GM21825 (cell line): ENCODE data around the gene DNAJC8.

Source experiments
- ATAC-seq: cut with Tn5 transposase; IDR thresholded peaks from one replicate; pipeline ENCODE4 v1.9.1; 2021; ENCODE audit warnings: mild to moderate bottlenecking, moderate library complexity; ENCODE audit not compliant: unreplicated experiment

The DNAJC8 gene

DNA sequence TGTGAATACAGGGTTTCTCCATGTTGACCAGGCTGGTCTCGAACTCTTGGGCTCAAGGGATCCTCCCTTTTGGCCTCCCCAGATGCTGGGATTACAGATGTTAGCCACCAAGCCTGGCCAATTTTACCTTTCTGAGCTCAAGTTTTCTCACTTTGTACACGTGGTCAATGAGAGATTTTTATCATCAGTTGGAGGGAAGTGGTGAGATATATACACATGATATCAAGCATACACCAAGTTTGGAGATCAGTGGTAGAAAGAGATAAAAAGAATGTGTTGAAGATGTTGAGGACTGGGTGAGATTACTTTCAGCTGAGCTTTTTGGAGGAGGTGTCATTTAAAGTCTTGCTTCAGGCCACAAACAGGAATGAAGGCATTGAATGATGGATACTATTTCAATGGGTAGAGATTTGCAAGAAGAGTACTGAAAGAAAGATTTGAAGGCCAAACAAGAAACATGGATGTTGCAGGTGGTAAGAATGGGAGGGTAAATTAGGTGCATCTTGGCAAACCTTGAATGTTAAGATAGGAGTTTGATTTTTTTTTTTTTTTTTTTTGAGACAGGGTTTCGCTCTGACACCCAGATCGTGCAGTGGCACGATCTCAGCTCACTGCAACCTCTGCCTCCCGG, 23.5 kb upstream of the DNAJC8 start:
- ATAC-seq = no peak

DNA sequence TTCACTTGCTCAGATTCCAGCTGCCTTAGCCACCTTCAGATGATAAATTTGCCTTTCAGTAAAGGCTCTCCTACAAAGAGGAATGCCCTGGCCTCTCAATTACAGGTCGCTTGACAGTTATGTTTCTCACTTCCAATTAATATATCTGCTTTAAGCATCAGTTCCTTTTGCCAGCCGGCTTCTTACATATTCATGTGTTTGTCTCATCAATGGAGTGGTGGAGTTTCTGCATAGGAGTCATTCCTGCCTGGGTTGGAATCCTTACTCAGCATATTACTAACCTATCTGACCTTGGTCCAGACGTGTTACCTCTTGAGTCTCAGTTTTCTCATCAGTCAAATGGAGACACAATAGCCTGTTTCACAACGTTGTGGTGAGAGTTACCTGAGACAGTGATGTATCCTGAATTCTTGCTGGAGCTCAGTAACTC, 17.1 kb upstream of the DNAJC8 start:
- no peak for ATAC-seq

DNA sequence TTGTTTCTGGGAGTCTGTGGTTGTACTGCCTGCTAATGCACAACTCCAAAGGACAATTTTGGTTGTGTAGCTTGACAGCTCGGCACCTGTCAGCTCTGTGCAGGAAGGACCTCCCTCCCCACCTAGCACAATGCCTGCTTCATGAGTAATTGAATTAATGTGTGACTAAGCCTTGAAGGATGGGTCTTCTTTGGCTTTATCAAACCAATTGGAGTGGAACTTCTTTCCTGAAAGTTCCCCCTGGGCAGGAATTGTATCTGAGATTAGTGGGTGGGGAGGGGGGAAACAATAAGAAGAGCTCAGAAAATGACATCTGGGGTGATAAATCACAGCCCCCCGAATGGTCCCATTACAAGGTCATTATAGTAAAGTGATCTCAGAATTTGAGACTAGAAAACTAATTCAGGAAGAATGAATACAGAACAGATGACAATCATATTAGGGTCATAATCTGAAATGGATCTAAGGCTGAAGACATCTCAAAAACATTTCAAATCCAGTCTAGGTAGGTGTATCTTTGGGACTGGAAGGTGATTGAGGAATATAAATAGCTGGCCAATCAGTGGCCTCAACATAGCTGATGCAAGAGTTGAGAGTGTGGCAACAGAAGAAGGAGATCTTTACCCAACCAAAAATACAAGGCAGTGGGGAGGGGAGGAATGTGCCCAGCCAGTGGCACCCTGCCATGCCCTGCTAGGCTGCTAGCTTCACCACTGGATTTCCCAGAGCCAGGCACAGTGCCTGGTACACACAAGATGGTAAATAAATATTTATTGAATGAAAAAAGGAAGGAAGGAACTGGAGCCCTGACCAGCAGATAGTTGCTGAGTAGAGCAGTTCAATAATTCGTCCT, 16.4 kb upstream of the DNAJC8 start:
- no peak for ATAC-seq

DNA sequence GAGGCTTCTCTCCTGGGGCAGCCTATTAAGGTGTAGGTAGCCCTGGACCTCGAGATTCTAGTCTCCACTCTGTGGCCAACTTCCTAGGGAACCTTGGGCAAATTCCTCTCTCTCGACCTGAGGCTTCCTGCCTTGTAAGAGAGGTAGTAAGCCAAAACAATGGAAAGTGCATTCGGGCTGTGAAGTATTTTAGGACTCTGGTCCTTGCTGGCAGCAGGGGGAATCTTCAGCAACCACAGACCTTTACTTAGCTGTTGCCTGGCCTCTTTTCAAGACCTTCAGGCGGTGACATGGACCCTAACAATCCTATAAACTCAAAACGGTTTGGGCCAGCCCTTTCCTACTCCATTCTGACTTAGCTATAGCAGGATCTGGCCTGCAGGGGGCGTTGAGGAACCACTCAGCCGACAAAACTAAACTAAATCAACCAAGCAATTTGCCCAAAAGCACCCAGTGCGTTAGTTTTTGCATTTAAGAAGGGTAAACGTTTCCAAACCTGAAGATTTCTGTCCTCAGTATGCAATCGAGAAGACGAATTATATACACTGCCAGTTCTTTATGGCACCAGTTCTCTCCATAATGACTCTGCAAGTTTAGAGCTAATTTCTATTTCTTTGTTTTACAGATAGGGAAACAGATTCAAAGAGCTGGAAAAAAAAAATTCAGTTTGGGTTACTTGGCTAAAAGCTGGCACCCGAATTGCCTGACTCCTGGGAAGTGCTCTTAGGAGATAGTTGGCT, 15.6 kb upstream of the DNAJC8 start:
- ATAC-seq = no peak

DNA sequence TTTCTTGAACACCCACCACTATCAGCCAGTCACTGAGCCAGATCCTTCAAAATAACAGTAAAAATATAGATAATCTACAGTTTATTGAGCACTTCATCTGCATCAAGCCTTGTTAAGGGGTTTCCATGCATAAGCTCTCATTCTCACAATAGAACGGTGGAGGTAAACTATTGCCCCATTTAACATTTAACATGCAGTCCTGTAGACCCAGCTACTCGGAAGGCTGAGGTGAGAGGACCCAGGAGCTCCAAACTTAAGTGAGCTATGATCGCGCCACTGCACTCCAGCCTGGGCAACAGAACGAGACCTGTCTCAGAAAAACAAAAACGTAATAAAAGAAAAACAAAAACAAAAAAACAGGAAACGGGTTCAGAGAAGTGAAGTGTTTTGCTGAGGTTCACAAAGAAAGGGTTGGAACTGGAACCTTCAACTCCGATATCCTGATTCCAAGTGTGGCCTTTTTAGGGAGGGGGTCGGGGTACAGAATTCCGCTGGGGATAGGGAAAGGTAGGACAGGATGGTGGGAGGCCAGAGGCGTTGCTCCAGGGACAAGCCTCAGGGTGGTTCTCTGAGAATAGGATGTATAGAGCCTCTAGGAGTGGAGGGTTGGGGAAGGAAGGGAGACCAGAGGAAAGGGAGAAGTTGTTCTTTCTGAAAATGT, 14.9 kb upstream of the DNAJC8 start:
- no peak for ATAC-seq

DNA sequence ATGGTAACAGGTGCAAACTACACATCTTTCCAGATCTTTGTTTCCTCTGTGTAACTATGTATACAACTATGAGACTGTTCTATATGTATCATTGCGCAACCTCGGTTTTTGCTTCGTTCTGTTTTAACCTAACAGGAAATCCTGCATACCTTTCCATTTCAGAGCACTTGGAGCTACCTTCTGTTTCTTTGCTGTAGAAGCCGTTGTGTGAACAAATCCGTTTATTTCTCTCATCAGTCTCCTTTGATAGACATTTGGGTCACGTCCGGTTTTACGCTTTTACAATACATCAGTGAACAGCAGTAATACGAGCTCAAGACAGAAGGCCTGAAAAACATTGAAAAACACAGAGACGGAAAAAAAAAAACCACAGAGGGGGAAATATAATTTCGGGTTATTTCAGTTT, 13.6 kb upstream of the DNAJC8 start:
- no peak for ATAC-seq

DNA sequence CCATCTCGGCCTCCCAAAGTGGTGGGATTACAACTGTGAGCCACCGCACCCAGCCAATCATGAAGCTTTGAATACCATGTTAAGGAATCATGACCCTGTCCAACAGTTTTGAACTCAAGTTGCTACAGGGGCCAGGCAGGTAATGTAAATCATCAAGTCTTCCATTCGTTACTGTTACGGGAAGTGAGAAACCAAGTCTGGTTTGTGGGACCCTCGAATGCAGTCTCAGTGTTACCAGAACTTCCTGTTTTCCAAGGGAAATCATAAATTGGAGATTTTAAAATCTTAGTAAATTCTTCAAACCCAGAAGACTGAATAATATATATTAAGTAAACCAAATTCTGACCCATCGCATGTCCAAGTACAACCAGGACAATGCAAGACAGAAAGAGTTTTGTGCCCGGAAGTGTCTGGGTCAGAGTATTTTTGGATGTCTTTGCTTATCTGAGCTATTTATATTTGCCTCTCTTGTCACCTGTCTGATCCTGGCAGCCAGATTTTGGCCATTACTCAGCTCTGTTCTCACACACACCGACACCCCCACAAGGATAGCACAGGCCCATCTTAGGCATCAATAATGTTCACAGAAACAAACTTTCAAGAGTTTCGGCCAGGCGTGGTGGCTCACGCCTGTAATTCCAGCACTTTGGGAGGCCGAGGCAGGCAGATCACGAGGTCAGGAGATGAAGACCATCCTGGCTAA, 11.9 kb upstream of the DNAJC8 start:
- ATAC-seq = no peak

DNA sequence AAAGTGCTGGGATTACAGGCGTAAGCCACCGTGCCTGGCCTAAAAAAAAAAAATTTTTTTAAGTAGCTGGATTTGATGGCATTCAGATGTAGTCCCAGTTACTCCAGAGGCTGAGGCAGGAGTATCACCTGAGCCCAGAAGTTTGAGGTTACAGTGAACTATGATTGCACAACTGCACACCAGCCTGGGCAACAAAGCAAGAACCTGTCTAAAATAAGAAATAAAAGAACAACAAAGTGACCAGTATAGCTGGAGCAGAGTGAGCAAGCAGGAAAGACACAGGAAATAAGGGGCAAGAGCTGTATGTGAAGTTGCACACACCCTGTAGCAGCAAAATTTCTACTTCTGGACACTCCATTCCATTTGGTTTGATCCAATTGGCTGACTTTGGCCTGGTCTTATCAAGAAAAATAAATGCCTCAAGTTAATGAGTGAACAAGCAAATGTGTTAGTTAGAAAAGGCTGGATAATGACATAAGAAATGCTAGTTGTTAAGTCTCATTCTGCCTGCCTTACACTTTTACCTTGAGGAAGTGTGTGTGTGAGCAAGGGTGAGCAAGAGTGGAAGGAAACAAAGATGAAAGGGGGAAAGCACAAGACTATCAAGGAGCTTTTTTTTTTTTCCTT, 11.0 kb upstream of the DNAJC8 start:
- no peak for ATAC-seq

DNA sequence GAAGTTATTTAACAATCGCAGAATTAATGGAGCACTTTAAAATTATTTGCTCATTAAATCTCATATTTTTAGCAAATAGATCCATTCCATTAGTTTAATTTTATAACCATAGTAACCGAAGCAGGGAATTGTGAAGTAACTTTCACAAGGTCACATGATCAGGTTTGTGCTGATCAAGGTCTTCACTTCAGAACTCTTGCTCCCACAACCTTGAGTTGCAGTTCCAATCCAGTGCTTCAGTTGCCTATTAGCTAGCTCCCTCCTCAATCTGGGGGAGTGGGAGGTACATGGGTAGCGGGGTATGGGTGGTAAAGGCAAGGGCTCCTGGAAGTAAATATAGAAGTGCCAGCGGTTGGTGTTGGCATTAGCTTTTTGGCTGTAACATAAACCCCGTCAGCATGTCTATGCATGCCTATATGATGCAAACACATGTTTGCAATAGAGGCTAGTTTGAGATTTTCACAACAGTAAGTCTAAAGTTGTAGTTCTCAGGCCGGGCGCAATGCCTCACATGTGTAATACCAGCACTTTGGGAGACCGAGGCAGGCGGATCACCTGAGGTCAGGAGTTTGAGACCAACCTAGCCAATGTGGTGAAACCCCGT, 8.9 kb upstream of the DNAJC8 start:
- no peak for ATAC-seq

DNA sequence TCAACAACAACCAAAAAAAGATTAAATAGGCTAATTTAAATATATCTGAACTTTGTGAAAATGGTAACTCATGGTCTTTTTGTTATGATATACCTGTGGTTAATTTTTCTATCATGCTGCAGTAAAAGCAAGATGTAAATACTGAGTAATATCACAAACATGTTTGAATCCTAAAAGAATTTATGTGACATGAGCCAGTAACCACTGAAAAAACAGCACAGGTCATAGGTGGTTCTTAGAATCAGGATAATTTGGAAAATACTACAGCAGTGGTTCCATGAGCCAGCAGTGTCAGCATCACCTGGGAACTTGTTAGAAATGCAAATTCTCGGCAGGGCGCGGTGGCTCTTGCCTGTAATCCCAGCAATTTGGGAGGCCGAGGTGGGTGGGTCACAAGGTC, 7.2 kb upstream of the DNAJC8 start:
- no peak for ATAC-seq

DNA sequence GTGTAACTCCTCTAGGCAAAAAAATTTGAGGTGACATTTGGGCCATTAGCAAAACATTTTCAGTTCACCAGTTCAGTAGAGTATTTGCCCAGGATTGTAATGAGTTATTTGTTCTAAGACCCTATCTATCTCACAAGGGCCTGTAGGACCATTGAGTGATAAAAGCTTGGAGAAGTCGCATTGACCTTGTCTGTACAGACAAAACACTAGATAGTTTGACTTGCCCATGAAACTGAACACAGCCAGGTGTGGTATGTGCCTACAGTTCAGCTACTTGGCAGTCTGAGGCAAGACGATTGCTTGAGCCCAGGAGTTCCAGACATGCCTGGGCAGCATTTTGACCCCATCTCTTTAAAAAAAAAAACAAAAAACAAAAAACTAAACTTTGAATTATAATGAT, 6.2 kb upstream of the DNAJC8 start:
- no peak for ATAC-seq

DNA sequence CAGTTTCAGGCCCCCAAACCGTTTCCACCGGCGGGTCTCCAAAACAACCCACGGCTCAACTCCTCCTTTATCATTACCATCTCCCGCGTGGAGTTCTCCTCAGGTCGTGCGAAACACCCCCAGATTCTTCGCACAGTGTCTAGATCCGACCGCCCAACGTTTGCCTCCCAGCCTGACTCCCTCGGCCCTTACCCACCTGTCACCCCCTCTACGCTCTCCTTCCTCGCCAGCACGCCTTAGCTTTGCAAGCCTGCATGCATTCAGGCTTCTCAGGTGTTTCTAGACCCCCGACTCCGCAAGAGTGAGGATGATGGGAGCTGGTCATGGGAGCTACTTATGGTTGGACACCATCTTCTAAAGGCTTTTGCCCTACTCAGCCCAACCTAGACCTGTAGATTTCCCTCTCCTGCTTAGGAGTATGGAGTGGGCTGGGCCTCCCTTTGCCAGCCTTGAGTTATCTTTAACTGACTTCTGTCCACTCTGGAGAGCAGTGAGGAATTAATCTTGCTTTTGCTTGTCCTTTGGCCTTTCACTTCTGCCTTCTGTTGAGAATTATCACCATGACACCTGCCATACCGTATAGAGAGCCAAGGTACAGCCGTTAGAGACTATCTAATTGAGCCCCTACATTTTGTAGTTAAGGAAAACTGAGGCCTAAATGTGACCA, 4.0 kb upstream of the DNAJC8 start:
- ATAC-seq = no peak

DNA sequence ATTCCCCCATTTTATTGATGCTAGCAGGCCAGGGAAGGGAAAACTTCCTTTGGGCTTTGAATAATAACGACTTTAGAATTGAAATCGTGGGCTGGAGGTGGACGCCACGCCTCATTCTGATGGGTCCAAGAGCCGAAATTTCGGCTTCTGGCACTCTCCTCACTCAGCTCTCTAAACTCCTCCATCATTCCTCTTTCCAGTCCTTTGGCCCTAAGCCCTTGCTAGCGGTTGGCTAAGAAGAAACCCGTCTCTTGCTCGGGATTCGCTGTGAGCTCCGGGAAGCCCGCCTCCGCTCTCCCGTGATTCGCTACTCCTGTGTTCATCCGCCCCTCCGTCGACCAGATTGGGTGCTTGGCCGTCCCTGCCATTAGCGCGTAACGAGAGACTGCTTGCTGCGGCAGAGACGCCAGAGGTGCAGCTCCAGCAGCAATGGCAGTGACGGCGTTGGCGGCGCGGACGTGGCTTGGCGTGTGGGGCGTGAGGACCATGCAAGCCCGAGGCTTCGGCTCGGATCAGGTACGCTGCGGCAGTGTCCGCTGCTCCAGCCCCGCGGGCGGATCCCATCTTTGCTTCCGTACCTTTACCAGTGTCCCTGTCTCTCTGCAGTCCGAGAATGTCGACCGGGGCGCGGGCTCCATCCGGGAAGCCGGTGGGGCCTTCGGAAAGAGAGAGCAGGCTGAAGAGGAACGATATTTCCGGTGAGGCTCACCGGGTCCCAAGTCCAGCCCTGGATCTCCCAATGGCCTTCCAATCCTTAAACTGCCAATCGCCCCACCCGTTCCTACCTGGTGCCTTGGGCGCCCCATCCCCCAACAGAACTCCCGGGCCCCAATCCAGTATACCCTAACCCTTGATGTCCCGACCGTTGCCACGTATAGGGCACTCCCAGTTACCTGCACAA, 3.2 kb upstream of the DNAJC8 start, which contains the start of gene ATP5IF1:
ATP5IF1 (plus strand) TSS at position 370 of the 901 bp plus-strand sequence; CDS start at position 430, 60 bp downstream.
- peak; percentile 85 for ATAC-seq

DNA sequence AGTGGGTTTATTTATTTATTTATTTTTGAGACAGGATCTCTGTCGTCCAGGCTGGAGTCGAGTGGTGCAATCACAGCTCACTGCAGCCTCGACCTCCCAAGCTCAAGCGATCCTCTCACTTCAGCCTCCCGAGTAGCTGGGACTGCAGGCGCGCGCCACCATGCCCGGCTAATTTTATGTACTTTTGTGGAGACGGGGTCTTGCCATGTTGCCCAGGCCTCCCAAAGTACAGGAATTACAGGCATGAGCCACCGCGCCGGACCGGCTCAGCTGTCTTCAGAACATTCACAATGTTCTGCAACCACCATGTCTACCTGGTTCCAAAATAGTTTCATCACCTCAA, 406 bp upstream of the DNAJC8 start:
- ATAC-seq = no peak

DNA sequence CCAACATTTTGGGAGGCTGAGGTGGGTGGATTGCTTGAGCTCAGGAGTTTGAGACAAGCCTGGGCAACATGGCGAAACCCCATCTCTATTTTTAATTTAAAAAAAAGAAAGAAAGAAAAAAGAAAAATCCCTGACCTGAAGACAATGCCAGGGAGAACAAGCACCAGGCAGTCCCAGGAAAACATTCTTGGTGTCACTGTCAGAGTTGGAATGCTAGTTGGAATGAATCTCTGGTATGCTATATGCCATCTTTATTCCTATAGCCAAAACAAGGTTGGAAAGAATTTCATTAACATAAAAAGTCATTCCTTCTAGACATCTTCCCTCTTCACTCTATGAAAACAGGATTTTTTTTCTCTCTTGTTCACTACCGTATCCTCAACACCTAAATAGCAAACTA, 2.8 kb downstream of the DNAJC8 start:
- ATAC-seq = no peak

DNA sequence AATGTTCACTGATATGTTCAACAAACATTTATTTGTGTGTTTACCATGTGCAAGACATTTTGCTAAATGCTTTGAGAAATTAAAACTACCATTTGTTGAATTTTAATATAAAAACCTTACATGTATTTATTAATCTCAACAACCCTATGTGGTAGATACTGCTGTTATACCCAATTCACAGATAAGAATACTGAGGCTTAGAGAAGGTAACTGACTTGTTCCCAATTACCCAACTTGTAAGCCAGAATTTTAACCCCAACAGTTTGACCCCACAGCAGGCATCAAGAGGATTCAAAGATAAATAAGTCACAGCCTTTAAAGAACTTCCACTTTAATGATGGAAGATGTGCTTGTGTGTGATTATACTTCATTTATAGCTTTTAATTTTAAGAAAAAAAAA, 3.7 kb downstream of the DNAJC8 start:
- no peak for ATAC-seq

DNA sequence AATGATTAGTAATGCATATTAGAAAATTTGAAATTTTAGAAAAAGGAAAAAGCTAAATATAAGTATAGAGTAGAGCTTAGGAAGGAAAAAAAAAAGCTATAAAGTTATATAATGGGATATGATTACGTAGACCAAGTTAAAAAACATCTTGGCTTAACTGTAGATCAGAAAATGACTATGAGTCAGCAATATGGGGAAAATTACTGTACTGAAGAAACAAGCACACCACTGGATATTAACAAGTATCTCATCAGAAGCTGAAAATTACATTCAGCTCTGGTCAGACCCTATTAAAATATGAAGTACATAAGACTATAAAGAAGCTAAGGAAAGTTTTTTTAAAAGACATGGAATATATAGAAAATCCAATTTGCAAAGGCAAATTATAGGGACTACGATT, 19.5 kb downstream of the DNAJC8 start:
- ATAC-seq = no peak

DNA sequence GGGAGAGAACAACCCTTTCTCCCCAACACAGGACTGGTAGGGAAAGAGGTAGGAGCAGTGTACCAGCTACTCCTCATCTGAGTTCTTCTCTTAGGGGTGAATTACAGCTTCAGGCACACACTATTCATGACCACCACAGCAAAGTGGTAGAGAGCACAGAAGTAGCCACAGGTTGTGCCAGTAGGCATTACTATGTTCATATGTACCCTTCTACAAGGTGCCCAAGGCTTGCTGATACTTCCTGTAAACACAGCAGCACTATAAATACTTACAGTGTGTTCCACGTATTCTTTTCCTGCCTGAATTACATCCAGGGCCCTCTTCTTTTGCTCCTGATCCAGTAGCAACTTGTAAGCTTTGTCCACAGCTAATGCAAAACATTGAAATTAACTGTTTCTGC, 23.1 kb downstream of the DNAJC8 start:
- no peak for ATAC-seq
